Liver (tissue), 10 donors: Measurements from ENCODE around the gene MRPL58. TPM values are rescaled to one million over a fixed set of nuclear protein-coding genes. Genes with fewer than 3 reads are reported as not detected.

ENCODE experiments used
- DNase-seq: peaks from one replicate; pipeline ENCODE4 v3.0.0-alpha.2; 2017; ENCODE audit warnings: low spot score
- H3K27ac ChIP-seq, 2 donors: one replicate each; pipeline ENCODE4 v1.7.0; 2013; ENCODE audit warnings: inconsistent platforms in 2 of 2, low read length in 2 of 2, control low read depth in 1 of 2, low read depth in 1 of 2, mild to moderate bottlenecking in 1 of 2
- H3K27me3 ChIP-seq, 4 donors: one replicate each; pipeline versions ENCODE4 v1.6.1 to v1.7.0; 2013; ENCODE audit warnings: low read length in 3 of 4, inconsistent platforms in 1 of 4, mild to moderate bottlenecking in 1 of 4, moderate library complexity in 1 of 4; ENCODE audit not compliant: control insufficient read depth in 4 of 4, insufficient read depth in 4 of 4
- H3K36me3 ChIP-seq, 4 donors: one replicate each; pipeline versions ENCODE4 v1.6.1 to v1.7.0; 2013; ENCODE audit warnings: low read length in 3 of 4, mild to moderate bottlenecking in 3 of 4, low read depth in 1 of 4, moderate library complexity in 1 of 4; ENCODE audit not compliant: control insufficient read depth in 4 of 4, insufficient read depth in 3 of 4
- H3K4me1 ChIP-seq, 4 donors: one replicate each; pipeline versions ENCODE4 v1.6.1 to v1.7.0; 2013; ENCODE audit warnings: low read length in 3 of 4, mild to moderate bottlenecking in 3 of 4, moderate library complexity in 1 of 4; ENCODE audit not compliant: control insufficient read depth in 4 of 4, insufficient read depth in 4 of 4
- H3K4me3 ChIP-seq, 3 donors: one replicate each; pipeline versions ENCODE4 v1.6.1 to v1.7.0; 2013; ENCODE audit warnings: low read length in 3 of 3, control low read depth in 1 of 3, low read depth in 1 of 3, mild to moderate bottlenecking in 1 of 3
- H3K9ac ChIP-seq, 2 donors: one replicate each; pipeline ENCODE4 v1.7.0; 2013; ENCODE audit warnings: low read length in 2 of 2, mild to moderate bottlenecking in 2 of 2, moderate library complexity in 2 of 2, control low read depth in 1 of 2, low read depth in 1 of 2
- H3K9me3 ChIP-seq, 4 donors: one replicate each; pipeline versions ENCODE4 v1.6.1 to v1.7.0; 2013; ENCODE audit warnings: low read length in 3 of 4; ENCODE audit not compliant: control insufficient read depth in 4 of 4
- ATF3 ChIP-seq: IDR thresholded peaks from 2 replicates; pipeline ENCODE4 v1.6.1; 2016; ENCODE audit warnings: antibody characterized with exemption
- CTCF ChIP-seq: fragments of 150-350 bp; IDR thresholded peaks from 2 replicates; pipeline ENCODE4 v1.5.1; 2017; ENCODE audit warnings: improper control_type of control experiment, low read depth, low read length; ENCODE audit not compliant: missing input control
- FOXA1 ChIP-seq: IDR thresholded peaks from 2 replicates; pipeline ENCODE4 v1.6.1; 2016; ENCODE audit warnings: antibody characterized with exemption
- GABPA ChIP-seq, 2 donors: IDR thresholded peaks in 1 of 2; conservative IDR thresholded peaks in 1 of 2; 2 replicates each; pipeline ENCODE4 v1.6.1; 2016; ENCODE audit warnings: antibody characterized with exemption in 2 of 2, mild to moderate bottlenecking in 1 of 2, moderate library complexity in 1 of 2
- HNF4A ChIP-seq, 2 donors: conservative IDR thresholded peaks; 2 replicates each; pipeline ENCODE4 v1.6.1; 2016; ENCODE audit warnings: antibody characterized with exemption in 2 of 2, mild to moderate bottlenecking in 2 of 2
- JUND ChIP-seq, 2 donors: IDR thresholded peaks; 2 replicates each; pipeline ENCODE4 v1.6.1; 2016; ENCODE audit warnings: antibody characterized with exemption in 2 of 2
- MAX ChIP-seq: IDR thresholded peaks from 2 replicates; pipeline ENCODE4 v1.6.1; 2016; ENCODE audit warnings: antibody characterized with exemption
- NR2F2 ChIP-seq: IDR thresholded peaks from 2 replicates; pipeline ENCODE4 v1.6.1; 2016; ENCODE audit warnings: antibody characterized with exemption
- RAD21 ChIP-seq, 2 donors: IDR thresholded peaks; 2 replicates each; pipeline ENCODE4 v1.6.1; 2016; ENCODE audit warnings: antibody characterized with exemption in 2 of 2, mild to moderate bottlenecking in 2 of 2
- RXRA ChIP-seq, 2 donors: IDR thresholded peaks; 2 replicates each; pipeline ENCODE4 v1.6.1; 2017 to 2018; ENCODE audit warnings: antibody characterized with exemption in 2 of 2, mild to moderate bottlenecking in 1 of 2
- SP1 ChIP-seq: IDR thresholded peaks from 2 replicates; pipeline ENCODE4 v1.6.1; 2018; ENCODE audit warnings: antibody characterized with exemption, mild to moderate bottlenecking
- YY1 ChIP-seq: IDR thresholded peaks from 2 replicates; pipeline ENCODE4 v1.6.1; 2016; ENCODE audit warnings: antibody characterized with exemption, mild to moderate bottlenecking
- ZBTB33 ChIP-seq: IDR thresholded peaks from 2 replicates; pipeline ENCODE4 v1.6.1; 2016; ENCODE audit warnings: antibody characterized with exemption
- whole genome bisulfite sequencing: extraction: QIAGEN DNeasy Blood & Tissue Kit; methylation state at CpG from one replicate; pipeline ENCODE4 v1.1.7; 2013; 5-methylcytosine and 5-hydroxymethylcytosine counted together
- polyA plus RNA-seq, 2 donors: library from polyadenylated mRNA; stranded (reverse) in 1 of 2; unstranded in 1 of 2; fragments of 200-250 nt in 1 of 2; fragments of >200 nt in 1 of 2; fragmentation: Nextera tagmentation in 1 of 2; extraction: Ambion mirVana in 1 of 2; gene quantifications; one replicate each; pipeline versions ENCODE4 v1.2.1 to v1.2.3, GENCODE V29; 2013 to 2015
- small RNA-seq: library from RNA; depleted of rRNA; stranded (forward); fragments of <200 nt; gene quantifications from one replicate; pipeline ENCODE3, GENCODE V24; 2014
- total RNA-seq, 2 donors: library from RNA; depleted of rRNA; stranded (reverse); fragments of >200 nt; gene quantifications; one replicate each; pipeline ENCODE4 v1.2.3, GENCODE V29; 2014
- donor health status: healthy.
- donor health status: healthy.
- donor health status: healthy.
- donor health status: healthy.
- donor health status: healthy.

The MRPL58 gene
- total and polyA plus RNA-seq, 4 donors, result 20.5 to 47.0 (median 33.4) TPM

- no peak for TF ChIP-seq JUND (IDR thresholded peaks at IDR 0.05)
- no peak for TF ChIP-seq RXRA (IDR thresholded peaks at IDR 0.05)
- no peak for TF ChIP-seq GABPA (IDR thresholded peaks at IDR 0.05 in 1 of 2, conservative IDR thresholded peaks at IDR 0.05 in 1 of 2)
- no peak for TF ChIP-seq ATF3
- TF ChIP-seq HNF4A (conservative IDR thresholded peaks at IDR 0.05), result no peak
- TF ChIP-seq MAX, result no peak
- Histone ChIP-seq H3K9me3 (no peaks in the 10 kb centered on the region), H3K4me1 (peaks cover 0 to 6% (median 3%) of the 10 kb centered on the region in 4 donors), H3K36me3 (peaks cover under 1 to 7% (median 6%) of the 10 kb centered on the region in 4 donors), H3K27me3 (no peaks in the 10 kb centered on the region), H3K9ac (no peak overlapping the region), H3K4me3 (no peak overlapping the region), H3K27ac (no peak overlapping the region)
- 84% methylated on average over 8 of the region's 8 CpGs for WGBS
- DNase-seq, result no peak
Observed at GRCh38 chr17:75068750-75069149, 56.3 kb downstream of the MRPL58 start.

GRCh38 chr17:75069783-75070182 lies 57.3 kb downstream of the MRPL58 start:
- WGBS, result 63% methylated on average over 2 of the region's 2 CpGs
- no peak for DNase-seq
- Histone ChIP-seq H3K4me3 (no peak overlapping the region), H3K27ac (no peak overlapping the region), H3K27me3 (no peaks in the 10 kb centered on the region), H3K9ac (no peak overlapping the region), H3K4me1 (peaks cover 0 to 11% (median 7%) of the 10 kb centered on the region in 4 donors), H3K9me3 (no peaks in the 10 kb centered on the region), H3K36me3 (peaks cover 0 to 2% (median 0%) of the 10 kb centered on the region in 4 donors)
- TF ChIP-seq JUND (IDR thresholded peaks at IDR 0.05), result no peak
- no peak for TF ChIP-seq YY1
- no peak for TF ChIP-seq HNF4A (conservative IDR thresholded peaks at IDR 0.05)
- TF ChIP-seq FOXA1, result no peak
- TF ChIP-seq GABPA (IDR thresholded peaks at IDR 0.05 in 1 of 2, conservative IDR thresholded peaks at IDR 0.05 in 1 of 2), result no peak
- no peak for TF ChIP-seq ZBTB33
- no peak for TF ChIP-seq MAX
- no peak for TF ChIP-seq SP1
- no peak for TF ChIP-seq ATF3
- peak; percentile 74 to 78 for TF ChIP-seq RAD21 (IDR thresholded peaks at IDR 0.05)
- no peak for TF ChIP-seq NR2F2
- peak; percentile 48 for TF ChIP-seq CTCF
- no peak for TF ChIP-seq RXRA (IDR thresholded peaks at IDR 0.05)

Small RNA genes within 50 kb of the gene (small RNA-seq; reads per million reads assigned to genes)
- gene AC111186.1 (not detected), gene RN7SL573P (not detected), gene RNU6-362P (not detected)

Other genes starting within 250 kb of the MRPL58 start
- 10 to 100 TPM in 1 of 2 donors, 1 to 10 TPM in 1; 8.1 to 25.5 TPM for gene NAT9, start 236.3 kb upstream of the MRPL58 start, total RNA-seq
- 10 to 100 TPM; 15.7 to 18.4 TPM for gene NAT9, start 236.3 kb upstream of the MRPL58 start, polyA plus RNA-seq
- under 1 TPM in 1 of 2 donors, not detected in 1; 0.09 TPM for gene GRIN2C, start 152.8 kb upstream of the MRPL58 start, total RNA-seq
- under 1 TPM; 0.03 to 0.10 TPM for gene GRIN2C, start 152.8 kb upstream of the MRPL58 start, polyA plus RNA-seq
- 1 to 10 TPM; 3.9 to 5.3 TPM for gene FDXR, start 139.7 kb upstream of the MRPL58 start, total RNA-seq
- 10 to 100 TPM in 1 of 2 donors, 1 to 10 TPM in 1; 3.9 to 10.1 TPM for gene FDXR, start 139.7 kb upstream of the MRPL58 start, polyA plus RNA-seq
- gene FADS6, start 119.0 kb upstream of the MRPL58 start, total RNA-seq, result 1 to 10 TPM in 1 of 2 donors, not detected in 1; 7.1 TPM
- 1 to 10 TPM; 2.1 to 4.2 TPM for gene FADS6, start 119.0 kb upstream of the MRPL58 start, polyA plus RNA-seq
- gene USH1G, start 89.4 kb upstream of the MRPL58 start, total RNA-seq, result under 1 TPM in 1 of 2 donors, not detected in 1; under 0.01 TPM
- gene USH1G, start 89.4 kb upstream of the MRPL58 start, polyA plus RNA-seq, result not detected
- gene OTOP2, start 88.4 kb upstream of the MRPL58 start, total RNA-seq, result not detected
- gene OTOP2, start 88.4 kb upstream of the MRPL58 start, polyA plus RNA-seq, result not detected
- gene OTOP3, start 76.8 kb upstream of the MRPL58 start, total RNA-seq, result not detected
- gene OTOP3, start 76.8 kb upstream of the MRPL58 start, polyA plus RNA-seq, result not detected
- gene HID1, start 39.9 kb upstream of the MRPL58 start, total RNA-seq, result 1 to 10 TPM; 2.7 to 6.2 TPM
- 1 to 10 TPM; 3.5 to 3.8 TPM for gene HID1, start 39.9 kb upstream of the MRPL58 start, polyA plus RNA-seq
- 1 to 10 TPM in 1 of 2 donors, under 1 TPM in 1; 0.70 to 1.5 TPM for gene CDR2L, start 25.0 kb upstream of the MRPL58 start, total RNA-seq
- gene CDR2L, start 25.0 kb upstream of the MRPL58 start, polyA plus RNA-seq, result 1 to 10 TPM in 1 of 2 donors, under 1 TPM in 1; 0.78 to 1.1 TPM
- 100 to 1,000 TPM; 102 to 128 TPM for gene ATP5PD, start 34.3 kb downstream of the MRPL58 start, total RNA-seq
- 100 to 1,000 TPM; 241 to 378 TPM for gene ATP5PD, start 34.3 kb downstream of the MRPL58 start, polyA plus RNA-seq
- gene KCTD2, start 34.6 kb downstream of the MRPL58 start, total RNA-seq, result 1 to 10 TPM; 5.6 to 8.2 TPM
- gene KCTD2, start 34.6 kb downstream of the MRPL58 start, polyA plus RNA-seq, result 1 to 10 TPM; 2.4 to 7.1 TPM
- gene SLC16A5, start 75.3 kb downstream of the MRPL58 start, total RNA-seq, result 1 to 10 TPM; 3.0 to 4.5 TPM
- 1 to 10 TPM; 1.0 to 2.1 TPM for gene SLC16A5, start 75.3 kb downstream of the MRPL58 start, polyA plus RNA-seq
- 1 to 10 TPM; 1.7 to 3.1 TPM for gene ARMC7, start 97.3 kb downstream of the MRPL58 start, total RNA-seq
- 1 to 10 TPM; 4.3 to 6.6 TPM for gene ARMC7, start 97.3 kb downstream of the MRPL58 start, polyA plus RNA-seq
- gene NT5C, start 119.1 kb downstream of the MRPL58 start, total RNA-seq, result 10 to 100 TPM; 13.6 to 27.2 TPM
- gene NT5C, start 119.1 kb downstream of the MRPL58 start, polyA plus RNA-seq, result 10 to 100 TPM; 22.5 to 26.4 TPM
- 10 to 100 TPM; 20.5 to 47.8 TPM for gene JPT1, start 141.8 kb downstream of the MRPL58 start, total RNA-seq
- gene JPT1, start 141.8 kb downstream of the MRPL58 start, polyA plus RNA-seq, result 10 to 100 TPM; 41.1 to 46.8 TPM
- gene SUMO2, start 170.3 kb downstream of the MRPL58 start, total RNA-seq, result 10 to 100 TPM; 20.9 to 79.0 TPM
- gene SUMO2, start 170.3 kb downstream of the MRPL58 start, polyA plus RNA-seq, result 100 to 1,000 TPM in 1 of 2 donors, 10 to 100 TPM in 1; 22.0 to 160 TPM
- 10 to 100 TPM; 27.9 to 36.3 TPM for gene NUP85, start 193.0 kb downstream of the MRPL58 start, total RNA-seq
- 10 to 100 TPM; 15.2 to 31.2 TPM for gene NUP85, start 193.0 kb downstream of the MRPL58 start, polyA plus RNA-seq
- gene GGA3, start 248.9 kb downstream of the MRPL58 start, total RNA-seq, result 10 to 100 TPM in 1 of 2 donors, 1 to 10 TPM in 1; 8.8 to 17.3 TPM
- gene GGA3, start 248.9 kb downstream of the MRPL58 start, polyA plus RNA-seq, result 1 to 10 TPM; 4.6 to 9.5 TPM
- 10 to 100 TPM; 24.1 to 33.0 TPM for gene MRPS7, start 249.2 kb downstream of the MRPL58 start, total RNA-seq
- 10 to 100 TPM; 45.8 to 58.9 TPM for gene MRPS7, start 249.2 kb downstream of the MRPL58 start, polyA plus RNA-seq